Measurements from ENCODE around the gene MIP. TPM values are rescaled to one million over a fixed set of nuclear protein-coding genes. Genes with fewer than 3 reads are reported as not detected.

MIP gene
- total RNA-seq, 1 experiment from 2014 or later, result not detected

DNA sequence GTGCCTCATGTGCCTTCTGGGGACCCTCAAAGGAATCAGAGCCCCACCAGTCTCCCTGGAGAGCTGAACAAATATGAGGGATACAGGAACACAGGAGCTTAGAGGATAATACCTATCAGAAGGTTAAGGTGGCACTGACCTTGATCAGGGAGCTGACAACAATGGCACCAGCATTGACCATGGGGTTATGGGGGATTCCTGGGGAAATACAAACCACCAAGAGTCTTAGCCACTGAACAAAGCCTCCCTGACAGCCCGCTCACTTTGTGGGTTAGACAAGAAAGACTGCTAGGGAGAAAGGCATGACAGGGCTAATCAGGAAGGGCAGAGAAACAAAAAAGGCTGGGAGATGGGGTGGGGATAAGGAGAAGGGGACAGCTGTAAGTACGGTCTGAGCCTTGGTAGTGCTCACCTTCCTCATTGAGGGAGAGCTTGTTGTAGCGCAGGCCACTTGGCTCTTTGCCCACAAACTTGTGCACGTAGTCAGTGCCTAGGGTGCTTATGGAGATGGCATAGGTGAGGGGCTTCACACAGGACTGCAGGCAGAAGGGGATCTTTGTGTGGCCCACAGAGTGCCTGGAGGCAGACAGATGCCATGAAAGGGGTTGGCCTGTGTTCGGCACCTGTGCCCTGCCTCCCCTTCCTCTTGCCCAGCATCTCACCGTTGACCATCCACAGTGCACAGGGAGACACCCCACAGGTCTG, 23.2 kb upstream of the MIP start:
- no peak overlapping the region for H3K27ac Mint-ChIP-seq (ENCODE audit: unreplicated experiment)

DNA sequence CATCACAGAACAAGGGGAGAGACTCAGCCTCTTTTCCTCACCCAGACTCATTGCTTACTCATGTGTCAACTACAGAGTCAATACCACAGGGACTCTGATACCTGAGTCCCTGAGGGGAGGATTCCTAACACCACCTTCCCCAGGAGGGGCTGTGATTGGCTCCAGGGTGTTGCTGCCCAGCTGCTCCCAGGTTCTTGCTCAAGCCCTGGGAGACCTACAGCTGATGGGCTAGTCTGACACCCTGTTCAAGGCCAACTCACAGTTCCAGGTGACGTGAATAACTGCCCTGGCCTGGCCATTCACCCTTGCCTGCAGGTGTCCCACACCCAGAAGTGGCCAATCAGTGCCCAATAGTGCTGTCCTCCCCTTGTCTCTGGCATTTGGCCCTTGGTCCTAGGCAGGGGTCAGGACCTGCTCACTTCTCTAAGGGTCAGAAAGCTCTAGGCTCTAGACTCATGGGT, 22.5 kb upstream of the MIP start:
- CTCF ChIA-PET, result no interaction called here
- no peaks in the 10 kb centered on the region for H3K4me1 ChIP-seq
- H3K9me3 Mint-ChIP-seq (ENCODE audit: unreplicated experiment), result no peaks in the 10 kb centered on the region
- no peak overlapping the region for H3K27ac Mint-ChIP-seq (ENCODE audit: unreplicated experiment)
- H3K27me3 ChIP-seq (replicated peaks; ENCODE audit: control insufficient read depth, insufficient read depth, low read length), result no peaks in the 10 kb centered on the region
- POLR2A ChIA-PET, result no interaction called here
- no peaks in the 10 kb centered on the region for H3K36me3 ChIP-seq (ENCODE audit: control insufficient read depth, insufficient read depth, low read length)
- TF ChIP-seq, protein P1, sequence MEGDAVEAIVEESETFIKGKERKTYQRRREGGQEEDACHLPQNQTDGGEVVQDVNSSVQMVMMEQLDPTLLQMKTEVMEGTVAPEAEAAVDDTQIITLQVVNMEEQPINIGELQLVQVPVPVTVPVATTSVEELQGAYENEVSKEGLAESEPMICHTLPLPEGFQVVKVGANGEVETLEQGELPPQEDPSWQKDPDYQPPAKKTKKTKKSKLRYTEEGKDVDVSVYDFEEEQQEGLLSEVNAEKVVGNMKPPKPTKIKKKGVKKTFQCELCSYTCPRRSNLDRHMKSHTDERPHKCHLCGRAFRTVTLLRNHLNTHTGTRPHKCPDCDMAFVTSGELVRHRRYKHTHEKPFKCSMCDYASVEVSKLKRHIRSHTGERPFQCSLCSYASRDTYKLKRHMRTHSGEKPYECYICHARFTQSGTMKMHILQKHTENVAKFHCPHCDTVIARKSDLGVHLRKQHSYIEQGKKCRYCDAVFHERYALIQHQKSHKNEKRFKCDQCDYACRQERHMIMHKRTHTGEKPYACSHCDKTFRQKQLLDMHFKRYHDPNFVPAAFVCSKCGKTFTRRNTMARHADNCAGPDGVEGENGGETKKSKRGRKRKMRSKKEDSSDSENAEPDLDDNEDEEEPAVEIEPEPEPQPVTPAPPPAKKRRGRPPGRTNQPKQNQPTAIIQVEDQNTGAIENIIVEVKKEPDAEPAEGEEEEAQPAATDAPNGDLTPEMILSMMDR (IDR thresholded peaks at IDR 0.05; ENCODE audit: insufficient read depth in 1 of 2, low read depth in 1 of 2, low read length in 1 of 2, severe bottlenecking in 1 of 2, unreplicated experiment in 1 of 2), result no peak
- no peak overlapping the region for H3K4me3 ChIP-seq (ENCODE audit: low read depth, low read length)
- no peaks in the 10 kb centered on the region for H3K27me3 Mint-ChIP-seq (ENCODE audit: insufficient read depth, unreplicated experiment)
- H3K4me3 Mint-ChIP-seq (ENCODE audit: unreplicated experiment), result no peak overlapping the region
- peaks cover 31% of the 10 kb centered on the region for H3K36me3 Mint-ChIP-seq (ENCODE audit: insufficient read depth, unreplicated experiment)
- no TSS peak for BruUV-seq (replicated peaks)
- H3K4me1 Mint-ChIP-seq (ENCODE audit: low read depth, unreplicated experiment), result no peaks in the 10 kb centered on the region
- no peak for DNase-seq
- no peaks in the 10 kb centered on the region for H3K9me3 ChIP-seq
- intact Hi-C loops (cut with micrococcal nuclease; ENCODE audit: unreplicated experiment), result no loop called here

More for the DNA sequence above, 23.2 kb upstream of the MIP start:
- no peak for DNase-seq
- ChIA-PET POLR2A (no interaction called here), CTCF (no interaction called here)
- H3K4me3 ChIP-seq (ENCODE audit: low read depth, low read length), result no peak overlapping the region
- no peaks in the 10 kb centered on the region for H3K4me1 Mint-ChIP-seq (ENCODE audit: low read depth, unreplicated experiment)
- no peaks in the 10 kb centered on the region for H3K4me1 ChIP-seq
- no peaks in the 10 kb centered on the region for H3K36me3 ChIP-seq (ENCODE audit: control insufficient read depth, insufficient read depth, low read length)
- intact Hi-C loops (cut with micrococcal nuclease; ENCODE audit: unreplicated experiment), result no loop called here
- H3K9me3 ChIP-seq, result no peaks in the 10 kb centered on the region
- BruUV-seq (replicated peaks), result no TSS peak
- no peaks in the 10 kb centered on the region for H3K27me3 Mint-ChIP-seq (ENCODE audit: insufficient read depth, unreplicated experiment)
- TF ChIP-seq, protein P1 (IDR thresholded peaks at IDR 0.05; ENCODE audit: insufficient read depth in 1 of 2, low read depth in 1 of 2, low read length in 1 of 2, severe bottlenecking in 1 of 2, unreplicated experiment in 1 of 2), result no peak
- no peak overlapping the region for H3K4me3 Mint-ChIP-seq (ENCODE audit: unreplicated experiment)
- peaks cover 31% of the 10 kb centered on the region for H3K36me3 Mint-ChIP-seq (ENCODE audit: insufficient read depth, unreplicated experiment)
- H3K27me3 ChIP-seq (replicated peaks; ENCODE audit: control insufficient read depth, insufficient read depth, low read length), result no peaks in the 10 kb centered on the region
- H3K9me3 Mint-ChIP-seq (ENCODE audit: unreplicated experiment), result no peaks in the 10 kb centered on the region

DNA sequence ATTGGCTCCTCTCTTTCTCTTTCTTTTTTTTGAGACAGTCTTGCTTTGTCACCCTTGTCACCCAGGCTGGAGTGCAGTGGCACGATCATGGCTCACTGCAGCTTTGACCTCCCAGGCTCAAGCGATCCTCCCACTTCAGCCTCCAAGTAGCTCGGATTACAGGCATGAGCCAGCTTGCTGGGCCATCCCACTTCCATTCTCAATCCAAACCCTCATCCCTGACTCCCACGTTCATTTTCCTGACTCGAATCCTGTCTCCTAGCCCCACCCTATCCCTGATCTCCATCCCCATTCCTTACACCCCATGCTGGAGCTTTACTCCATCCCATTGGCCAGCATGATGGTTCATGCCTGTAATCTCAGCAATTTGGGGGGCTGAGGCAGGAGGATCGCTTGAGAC, 21.7 kb upstream of the MIP start:
- POLR2A ChIA-PET, result no interaction called here
- no peak overlapping the region for H3K27ac Mint-ChIP-seq (ENCODE audit: unreplicated experiment)
- no peaks in the 10 kb centered on the region for H3K9me3 Mint-ChIP-seq (ENCODE audit: unreplicated experiment)
- Histone ChIP-seq H3K4me3 (ENCODE audit: low read depth, low read length) (no peak overlapping the region), H3K27me3 (replicated peaks; ENCODE audit: control insufficient read depth, insufficient read depth, low read length) (no peaks in the 10 kb centered on the region), H3K36me3 (ENCODE audit: control insufficient read depth, insufficient read depth, low read length) (no peaks in the 10 kb centered on the region), H3K9me3 (no peaks in the 10 kb centered on the region), H3K4me1 (no peaks in the 10 kb centered on the region)
- intact Hi-C loops (cut with micrococcal nuclease; ENCODE audit: unreplicated experiment), result no loop called here
- DNase-seq, result no peak
- no peak overlapping the region for H3K4me3 Mint-ChIP-seq (ENCODE audit: unreplicated experiment)
- peaks cover 31% of the 10 kb centered on the region for H3K36me3 Mint-ChIP-seq (ENCODE audit: insufficient read depth, unreplicated experiment)
- BruUV-seq (replicated peaks), result no TSS peak
- no peaks in the 10 kb centered on the region for H3K4me1 Mint-ChIP-seq (ENCODE audit: low read depth, unreplicated experiment)
- CTCF ChIA-PET, result interaction anchor here (0.6 to 0.7 kb wide), 2 partner anchors 189 to 211 kb away, joined by 3 to 4 read pairs; no protein-coding TSS in a partner anchor
- TF ChIP-seq, protein P1 (IDR thresholded peaks at IDR 0.05; ENCODE audit: insufficient read depth in 1 of 2, low read depth in 1 of 2, low read length in 1 of 2, severe bottlenecking in 1 of 2, unreplicated experiment in 1 of 2), result no peak
- H3K27me3 Mint-ChIP-seq (ENCODE audit: insufficient read depth, unreplicated experiment), result no peaks in the 10 kb centered on the region
